HepG2 (cell line): ENCODE measurements around the gene PIM1. TPM values are rescaled to one million over a fixed set of nuclear protein-coding genes. Genes with fewer than 3 reads are reported as not detected.
A peak's percentile ranks its signal among the peaks of the same experiment; 100 is the strongest.

ENCODE experiments used
- EEA1 ChIP-seq: sonication (generic); formaldehyde crosslinking; IDR thresholded peaks from 2 replicates; pipeline ENCODE4 v1.5.1; 2020; ENCODE audit warnings: mild to moderate bottlenecking, missing genetic modification reagents, borderline replicate concordance
- ESRRA ChIP-seq: sonication (generic); formaldehyde crosslinking; IDR thresholded peaks from 2 replicates; pipeline ENCODE4 v1.5.1; 2020; ENCODE audit warnings: mild to moderate bottlenecking, low read depth, missing genetic modification reagents
- HIVEP1 ChIP-seq: sonication (generic); formaldehyde crosslinking; IDR thresholded peaks from 2 replicates; pipeline ENCODE4 v1.4.0; 2020; ENCODE audit warnings: mild to moderate bottlenecking, missing genetic modification reagents
- MTA1 ChIP-seq: sonication (generic); formaldehyde crosslinking; IDR thresholded peaks from 2 replicates; pipeline ENCODE4 v1.4.0; 2020; ENCODE audit warnings: missing genetic modification reagents, mild to moderate bottlenecking, borderline replicate concordance
- NFE2 ChIP-seq: sonication (generic); formaldehyde crosslinking; IDR thresholded peaks from 2 replicates; pipeline ENCODE4 v1.4.0; 2020; ENCODE audit warnings: missing genetic modification reagents
- PRPF4 ChIP-seq: fragments of 200-400 bp; formaldehyde crosslinking; IDR thresholded peaks from 2 replicates; pipeline ENCODE4 v1.6.1; 2016; ENCODE audit warnings: low read length, low read depth; ENCODE audit not compliant: poor library complexity, severe bottlenecking
- RARA ChIP-seq: IDR thresholded peaks from 2 replicates; pipeline ENCODE4 v1.6.1; 2016; ENCODE audit warnings: missing genetic modification reagents, missing compliant biosample characterization
- RXRB ChIP-seq: IDR thresholded peaks from 2 replicates; pipeline ENCODE4 v1.6.1; 2016; ENCODE audit warnings: borderline replicate concordance, missing genetic modification reagents, missing compliant biosample characterization
- SAP130 ChIP-seq: IDR thresholded peaks from 2 replicates; pipeline ENCODE4 v1.6.1; 2016; ENCODE audit warnings: low read depth
- SIX1 ChIP-seq: sonication (generic); formaldehyde crosslinking; IDR thresholded peaks from 2 replicates; pipeline ENCODE4 v1.4.0; 2020; ENCODE audit warnings: missing genetic modification reagents, borderline replicate concordance
- SOX5 ChIP-seq: IDR thresholded peaks from 2 replicates; pipeline ENCODE4 v1.6.1; 2016; ENCODE audit warnings: borderline replicate concordance
- XRCC5 ChIP-seq: fragments of 200-400 bp; formaldehyde crosslinking; optimal IDR thresholded peaks from 2 replicates; pipeline ENCODE3; 2017; ENCODE audit warnings: mild to moderate bottlenecking, low read length
- ZC3H4 ChIP-seq: sonication (generic); formaldehyde crosslinking; IDR thresholded peaks from 2 replicates; pipeline ENCODE4 v1.4.0; 2020; ENCODE audit warnings: missing genetic modification reagents, borderline replicate concordance
- ZFP41 ChIP-seq: sonication (generic); formaldehyde crosslinking; IDR thresholded peaks from 2 replicates; pipeline ENCODE4 v1.4.0; 2020; ENCODE audit warnings: mild to moderate bottlenecking, missing genetic modification reagents, borderline replicate concordance
- ZNF317 ChIP-seq: sonication (generic); formaldehyde crosslinking; IDR thresholded peaks from 2 replicates; pipeline ENCODE4 v1.5.0; 2020; ENCODE audit warnings: mild to moderate bottlenecking, missing genetic modification reagents
- ZNF383 ChIP-seq: sonication (generic); formaldehyde crosslinking; IDR thresholded peaks from 2 replicates; pipeline ENCODE4 v1.4.0; 2020; ENCODE audit warnings: missing genetic modification reagents, mild to moderate bottlenecking, borderline replicate concordance
- ZNF572 ChIP-seq: sonication (generic); formaldehyde crosslinking; IDR thresholded peaks from 2 replicates; pipeline ENCODE4 v1.5.1; 2020; ENCODE audit warnings: mild to moderate bottlenecking, missing genetic modification reagents
- ZNF598 ChIP-seq: sonication (generic); formaldehyde crosslinking; IDR thresholded peaks from 2 replicates; pipeline ENCODE4 v1.5.1; 2020; ENCODE audit warnings: mild to moderate bottlenecking, missing genetic modification reagents, borderline replicate concordance
- ZSCAN9 ChIP-seq: IDR thresholded peaks from 2 replicates; pipeline ENCODE4 v1.6.1; 2016; ENCODE audit warnings: borderline replicate concordance
- polyA plus RNA-seq, 8 experiments: library from polyadenylated mRNA; depleted of rRNA in 3 of 8; stranded (reverse) in 7 of 8; unstranded in 1 of 8; fragments of >200 nt; fragmentation: Illumina TruSeq in 4 of 8; extraction: Trizol in 4 of 8; gene quantifications; 2 replicates each; pipeline versions ENCODE4 v1.2.1 to v1.2.3, GENCODE V29; 2011 to 2016; ENCODE audit warnings: low read depth in 4 of 8, missing spikeins in 1 of 8, mixed read lengths in 1 of 8; ENCODE audit not compliant: insufficient read depth in 1 of 8
- total RNA-seq, 5 experiments: library from RNA; depleted of rRNA; stranded (reverse); fragments of >200 nt; fragmentation: Illumina TruSeq; extraction: Trizol; gene quantifications; 2 replicates each; pipeline ENCODE4 v1.2.3, GENCODE V29; 2016; ENCODE audit warnings: low read depth in 1 of 5
- TF ChIP-seq, protein P1 (sequence below): sonication (generic); formaldehyde crosslinking; IDR thresholded peaks from 2 replicates; pipeline ENCODE4 v1.5.0; 2020; ENCODE audit warnings: mild to moderate bottlenecking, missing genetic modification reagents, borderline replicate concordance
- TF ChIP-seq, protein P2 (sequence below): sonication (generic); formaldehyde crosslinking; IDR thresholded peaks from 2 replicates; pipeline ENCODE4 v1.4.0; 2020; ENCODE audit warnings: missing genetic modification reagents
- TF ChIP-seq, protein P3 (sequence below): sonication (generic); formaldehyde crosslinking; IDR thresholded peaks from 2 replicates; pipeline ENCODE4 v1.5.0; 2020; ENCODE audit warnings: mild to moderate bottlenecking, missing genetic modification reagents, moderate library complexity
- TF ChIP-seq, protein P4 (sequence below): IDR thresholded peaks from 2 replicates; pipeline ENCODE4 v1.6.1; 2016; ENCODE audit warnings: low read depth, control low read depth

Gene PIM1
- total and polyA plus RNA-seq, 2 of the 13 experiments (the other 11 are each of a cell fraction or from before 2014, with no cell fraction given) = 29.4 to 117 TPM

DNA sequence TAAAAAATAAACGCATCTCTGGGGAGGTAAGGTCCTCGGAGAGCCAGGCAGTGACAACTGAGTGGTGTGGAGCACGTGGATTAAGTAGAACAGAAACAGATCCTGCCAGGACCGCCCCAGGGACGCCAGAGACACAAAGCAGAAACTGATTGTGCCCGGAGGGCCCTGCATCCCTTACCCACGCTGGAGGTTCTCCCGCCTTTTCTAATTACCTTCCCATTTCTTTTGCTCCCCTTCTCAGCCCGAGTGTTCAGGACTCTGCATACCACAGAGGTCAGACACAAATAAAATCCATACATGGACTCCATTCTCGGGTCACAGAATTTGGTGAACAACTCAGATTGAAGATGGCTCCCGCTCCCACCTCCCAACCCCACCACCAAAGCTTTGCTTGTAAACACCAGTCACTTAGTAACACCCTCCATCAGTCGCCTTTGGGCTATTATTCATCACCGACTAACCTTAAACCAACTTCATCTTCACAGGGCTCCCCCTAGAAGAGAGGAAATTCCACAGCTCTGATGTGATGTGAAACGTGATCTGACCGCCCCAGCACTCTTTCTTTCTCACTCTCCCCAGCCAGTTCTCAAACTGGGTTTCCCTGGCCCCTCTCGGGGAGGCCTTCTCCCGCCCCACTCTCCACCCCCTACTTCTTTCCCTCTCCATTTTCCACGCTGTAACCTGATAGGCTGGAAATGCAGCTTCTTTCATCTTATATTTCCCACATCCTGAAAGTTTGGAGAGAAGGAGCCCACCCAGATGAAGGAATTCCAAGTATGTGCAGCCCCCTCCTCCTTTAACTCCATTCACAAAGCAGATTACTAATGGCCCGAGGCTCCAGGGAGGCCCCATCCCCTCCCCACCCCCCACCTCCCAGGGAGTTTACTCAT, 32.5 kb upstream of the PIM1 start (continued):
- no peak for TF ChIP-seq ZNF383 (CRISPR knock-in tag)
- TF ChIP-seq ZNF317 (CRISPR knock-in tag) = peak; percentile 55
- 0 out of 2 replicates have a peak, but pooled peaks have one; percentile 15 for TF ChIP-seq ZFP41 (CRISPR knock-in tag)
- no peak for TF ChIP-seq NFE2 (CRISPR knock-in tag)
- TF ChIP-seq, protein P1, sequence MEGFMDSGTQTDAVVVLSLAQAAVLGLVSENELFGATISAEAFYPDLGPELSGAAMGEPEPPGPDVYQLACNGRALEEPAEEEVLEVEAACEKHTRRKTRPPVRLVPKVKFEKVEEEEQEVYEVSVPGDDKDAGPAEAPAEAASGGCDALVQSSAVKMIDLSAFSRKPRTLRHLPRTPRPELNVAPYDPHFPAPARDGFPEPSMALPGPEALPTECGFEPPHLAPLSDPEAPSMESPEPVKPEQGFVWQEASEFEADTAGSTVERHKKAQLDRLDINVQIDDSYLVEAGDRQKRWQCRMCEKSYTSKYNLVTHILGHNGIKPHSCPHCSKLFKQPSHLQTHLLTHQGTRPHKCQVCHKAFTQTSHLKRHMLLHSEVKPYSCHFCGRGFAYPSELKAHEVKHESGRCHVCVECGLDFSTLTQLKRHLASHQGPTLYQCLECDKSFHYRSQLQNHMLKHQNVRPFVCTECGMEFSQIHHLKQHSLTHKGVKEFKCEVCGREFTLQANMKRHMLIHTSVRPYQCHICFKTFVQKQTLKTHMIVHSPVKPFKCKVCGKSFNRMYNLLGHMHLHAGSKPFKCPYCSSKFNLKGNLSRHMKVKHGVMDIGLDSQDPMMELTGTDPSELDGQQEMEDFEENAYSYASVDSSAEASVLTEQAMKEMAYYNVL (CRISPR knock-in tag) = peak; percentile 82
- 0 out of 2 replicates have a peak, but pooled peaks have one; percentile 20 for TF ChIP-seq ZSCAN9 (CRISPR knock-in tag)
- no peak for TF ChIP-seq ZNF572 (CRISPR knock-in tag)
- TF ChIP-seq RARA (CRISPR knock-in tag) = peak; percentile 45
- TF ChIP-seq ZNF598 (CRISPR knock-in tag) = peak; percentile 50; the same call in 1 of the 2 replicates
- peak; percentile 64 for TF ChIP-seq RXRB (CRISPR knock-in tag)
- peak; percentile 54; the same call in 1 of the 2 replicates for TF ChIP-seq EEA1 (CRISPR knock-in tag)
- peak; percentile 14 for TF ChIP-seq XRCC5
- peak; percentile 44; the same call in 1 of the 2 replicates for TF ChIP-seq SOX5 (CRISPR knock-in tag)
- peak; percentile 96 for TF ChIP-seq SIX1
- TF ChIP-seq ESRRA (CRISPR knock-in tag) = no peak
- peak; percentile 82 for TF ChIP-seq SAP130 (CRISPR knock-in tag)
- no peak; the same call in 1 of the 2 replicates for TF ChIP-seq MTA1 (CRISPR knock-in tag)
- TF ChIP-seq, protein P2, sequence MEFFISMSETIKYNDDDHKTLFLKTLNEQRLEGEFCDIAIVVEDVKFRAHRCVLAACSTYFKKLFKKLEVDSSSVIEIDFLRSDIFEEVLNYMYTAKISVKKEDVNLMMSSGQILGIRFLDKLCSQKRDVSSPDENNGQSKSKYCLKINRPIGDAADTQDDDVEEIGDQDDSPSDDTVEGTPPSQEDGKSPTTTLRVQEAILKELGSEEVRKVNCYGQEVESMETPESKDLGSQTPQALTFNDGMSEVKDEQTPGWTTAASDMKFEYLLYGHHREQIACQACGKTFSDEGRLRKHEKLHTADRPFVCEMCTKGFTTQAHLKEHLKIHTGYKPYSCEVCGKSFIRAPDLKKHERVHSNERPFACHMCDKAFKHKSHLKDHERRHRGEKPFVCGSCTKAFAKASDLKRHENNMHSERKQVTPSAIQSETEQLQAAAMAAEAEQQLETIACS (CRISPR knock-in tag) = no peak
- TF ChIP-seq ZC3H4 (CRISPR knock-in tag) = 0 out of 2 replicates have a peak, but pooled peaks have one; percentile 46
- TF ChIP-seq HIVEP1 (CRISPR knock-in tag) = 0 out of 2 replicates have a peak, but pooled peaks have one; percentile 51
- TF ChIP-seq, protein P3, sequence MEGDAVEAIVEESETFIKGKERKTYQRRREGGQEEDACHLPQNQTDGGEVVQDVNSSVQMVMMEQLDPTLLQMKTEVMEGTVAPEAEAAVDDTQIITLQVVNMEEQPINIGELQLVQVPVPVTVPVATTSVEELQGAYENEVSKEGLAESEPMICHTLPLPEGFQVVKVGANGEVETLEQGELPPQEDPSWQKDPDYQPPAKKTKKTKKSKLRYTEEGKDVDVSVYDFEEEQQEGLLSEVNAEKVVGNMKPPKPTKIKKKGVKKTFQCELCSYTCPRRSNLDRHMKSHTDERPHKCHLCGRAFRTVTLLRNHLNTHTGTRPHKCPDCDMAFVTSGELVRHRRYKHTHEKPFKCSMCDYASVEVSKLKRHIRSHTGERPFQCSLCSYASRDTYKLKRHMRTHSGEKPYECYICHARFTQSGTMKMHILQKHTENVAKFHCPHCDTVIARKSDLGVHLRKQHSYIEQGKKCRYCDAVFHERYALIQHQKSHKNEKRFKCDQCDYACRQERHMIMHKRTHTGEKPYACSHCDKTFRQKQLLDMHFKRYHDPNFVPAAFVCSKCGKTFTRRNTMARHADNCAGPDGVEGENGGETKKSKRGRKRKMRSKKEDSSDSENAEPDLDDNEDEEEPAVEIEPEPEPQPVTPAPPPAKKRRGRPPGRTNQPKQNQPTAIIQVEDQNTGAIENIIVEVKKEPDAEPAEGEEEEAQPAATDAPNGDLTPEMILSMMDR = peak; percentile 16; the same call in 1 of the 2 replicates
- no peak for TF ChIP-seq PRPF4
- TF ChIP-seq, protein P4, sequence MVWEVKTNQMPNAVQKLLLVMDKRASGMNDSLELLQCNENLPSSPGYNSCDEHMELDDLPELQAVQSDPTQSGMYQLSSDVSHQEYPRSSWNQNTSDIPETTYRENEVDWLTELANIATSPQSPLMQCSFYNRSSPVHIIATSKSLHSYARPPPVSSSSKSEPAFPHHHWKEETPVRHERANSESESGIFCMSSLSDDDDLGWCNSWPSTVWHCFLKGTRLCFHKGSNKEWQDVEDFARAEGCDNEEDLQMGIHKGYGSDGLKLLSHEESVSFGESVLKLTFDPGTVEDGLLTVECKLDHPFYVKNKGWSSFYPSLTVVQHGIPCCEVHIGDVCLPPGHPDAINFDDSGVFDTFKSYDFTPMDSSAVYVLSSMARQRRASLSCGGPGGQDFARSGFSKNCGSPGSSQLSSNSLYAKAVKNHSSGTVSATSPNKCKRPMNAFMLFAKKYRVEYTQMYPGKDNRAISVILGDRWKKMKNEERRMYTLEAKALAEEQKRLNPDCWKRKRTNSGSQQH (CRISPR knock-in tag) = 0 out of 2 replicates have a peak, but pooled peaks have one; percentile 11
